ENCODE results near the gene F3. TPM values are rescaled to one million over a fixed set of nuclear protein-coding genes. Genes with fewer than 3 reads are reported as not detected.

Gene F3
- total and polyA plus RNA-seq, 4 donors, result 7.8 to 40.0 (median 20.8) TPM

DNA sequence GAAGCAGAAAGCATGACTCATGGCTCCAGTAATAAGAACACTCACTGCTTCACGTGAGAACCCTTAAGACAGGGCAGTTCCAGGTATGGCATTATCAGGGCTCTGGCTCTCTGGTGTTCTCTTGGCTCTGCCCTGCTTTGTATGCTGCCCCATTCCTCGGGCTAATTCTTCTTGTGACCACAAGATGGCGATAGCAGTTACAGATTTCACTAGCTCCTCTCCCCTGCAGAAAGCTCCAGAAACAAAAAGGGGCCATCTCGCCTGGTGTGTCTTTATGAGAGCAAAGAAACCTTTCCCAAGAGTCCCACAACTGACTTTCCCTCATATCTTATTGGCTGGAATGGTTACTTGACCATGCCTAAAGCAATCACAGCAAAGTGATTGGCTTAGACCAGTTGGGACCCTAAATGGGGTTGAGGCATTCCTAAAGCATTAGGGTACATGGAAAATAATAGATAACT lies 60.1 kb downstream of the F3 start:
- Histone ChIP-seq H3K36me3 (ENCODE audit: control insufficient read depth in 1 of 2, insufficient read depth in 2 of 2, low read length in 1 of 2) (peaks cover 4 to 5% of the 10 kb centered on the region in 2 donors), H3K27me3 (ENCODE audit: control insufficient read depth in 1 of 2, insufficient read depth in 2 of 2, low read length in 1 of 2) (no peaks in the 10 kb centered on the region), H3K4me1 (ENCODE audit: control insufficient read depth in 1 of 2, insufficient read depth in 2 of 2, low read length in 2 of 2) (no peaks in the 10 kb centered on the region), H3K9me3 (ENCODE audit: control insufficient read depth, low read length) (no peaks in the 10 kb centered on the region), H3K27ac (ENCODE audit: low read depth in 1 of 2, low read length in 2 of 2) (no peak overlapping the region), H3K4me3 (ENCODE audit: low read length in 2 of 2) (no peak overlapping the region)
- intact Hi-C loops (cut with DNase I), result loop anchor here in 1 of 2 donors (2.0 kb wide), 1 partner anchor 325 kb away; no protein-coding TSS in a partner anchor
- peak; percentile 87 for ATAC-seq (ENCODE audit: low FRiP score)
- 3 to 4% methylated on average over 4 of the region's 4 CpGs for WGBS, 2 donors
- DNase-seq, result peak in 1 of 2 donors; percentile 43

DNA sequence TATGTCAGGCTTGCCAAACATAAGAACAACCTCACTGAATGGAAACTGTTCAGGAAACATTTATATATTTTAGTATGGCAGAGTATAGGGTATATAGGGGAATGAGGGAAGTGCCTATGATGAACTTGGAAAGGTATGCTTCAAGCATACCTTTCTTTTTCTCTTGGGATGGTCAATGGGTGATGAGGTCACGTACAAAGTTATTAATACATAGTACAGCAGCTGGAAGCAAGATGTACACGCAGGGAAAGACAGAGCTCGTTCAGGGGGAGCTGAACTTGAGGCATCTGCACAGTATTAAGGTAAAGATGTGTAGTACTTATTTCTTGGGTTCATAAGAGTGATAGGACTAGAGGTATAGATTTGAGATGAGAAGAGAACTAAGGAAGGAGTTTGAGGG lies 61.9 kb downstream of the F3 start:
- Histone ChIP-seq H3K9me3 (ENCODE audit: control insufficient read depth, low read length) (no peaks in the 10 kb centered on the region), H3K27me3 (ENCODE audit: control insufficient read depth in 1 of 2, insufficient read depth in 2 of 2, low read length in 1 of 2) (no peaks in the 10 kb centered on the region), H3K4me3 (ENCODE audit: low read length in 2 of 2) (no peak overlapping the region), H3K27ac (ENCODE audit: low read depth in 1 of 2, low read length in 2 of 2) (no peak overlapping the region), H3K36me3 (ENCODE audit: control insufficient read depth in 1 of 2, insufficient read depth in 2 of 2, low read length in 1 of 2) (peaks cover 4 to 5% of the 10 kb centered on the region in 2 donors), H3K4me1 (ENCODE audit: control insufficient read depth in 1 of 2, insufficient read depth in 2 of 2, low read length in 2 of 2) (no peaks in the 10 kb centered on the region)
- no peak for ATAC-seq (ENCODE audit: low FRiP score)
- no peak for DNase-seq
- 81 to 88% methylated on average over 3 of the region's 3 CpGs for WGBS, 2 donors
- intact Hi-C loops (cut with DNase I), result loop anchor here in 1 of 2 donors (2.0 kb wide), 1 partner anchor 327 kb away; no protein-coding TSS in a partner anchor

Other genes starting within 250 kb of the F3 start
- 10 to 100 TPM; 26.8 to 34.7 TPM for gene ABCD3, start 123.4 kb downstream of the F3 start, total RNA-seq
- 10 to 100 TPM; 18.4 to 20.4 TPM for gene ABCD3, start 123.4 kb downstream of the F3 start, polyA plus RNA-seq

All from aorta (tissue), 5 donors.